Left lung (tissue), 10 donors: ENCODE results near the gene ZEB2. TPM values are rescaled to one million over a fixed set of nuclear protein-coding genes. Genes with fewer than 3 reads are reported as not detected.

Experiments
- ATAC-seq: fragments of 200-7000 bp; cut with Tn5 transposase; one replicate; pipeline ENCODE4 v1.9.1; 2020; ENCODE audit warnings: moderate library complexity
- DNase-seq, 4 donors: peaks; one replicate each; pipeline ENCODE4 v3.0.0-alpha.2; 2013 to 2020
- H3K27ac ChIP-seq, 2 donors: fragments of 200-600 bp; sonication (generic) in 1 of 2; one replicate each; pipeline versions ENCODE4 v1.5.0 to v1.8.0; 2020 to 2021
- H3K27me3 ChIP-seq, 2 donors: fragments of 200-600 bp; sonication (generic) in 1 of 2; one replicate each; pipeline versions ENCODE4 v1.5.0 to v1.8.0; 2020 to 2021
- H3K36me3 ChIP-seq, 2 donors: fragments of 200-600 bp; sonication (generic) in 1 of 2; one replicate each; pipeline versions ENCODE4 v1.5.0 to v1.8.0; 2020 to 2021
- H3K4me1 ChIP-seq, 2 donors: fragments of 200-600 bp; one replicate each; pipeline ENCODE4 v1.8.0; 2021
- H3K4me3 ChIP-seq, 2 donors: fragments of 200-600 bp; sonication (generic) in 1 of 2; one replicate each; pipeline versions ENCODE4 v1.5.0 to v1.8.0; 2020 to 2021; ENCODE audit warnings: mild to moderate bottlenecking in 1 of 2
- H3K9me3 ChIP-seq, 2 donors: fragments of 200-600 bp; sonication (generic) in 1 of 2; one replicate each; pipeline versions ENCODE4 v1.5.0 to v1.8.0; 2020 to 2021
- intact Hi-C, 2 donors: fragments of 100-400 bp; cut with DNase I; formaldehyde crosslinking; loops; one replicate each; pipeline versions ENCODE4 v1.11.2 to v1.14.2; 2022
- polyA plus RNA-seq, 6 donors: library from polyadenylated mRNA; unstranded; fragments of 120-200 nt; gene quantifications; one replicate each; pipeline ENCODE4 v1.2.1, GENCODE V29; 2013; ENCODE audit not compliant: insufficient read length in 6 of 6
- total RNA-seq, 2 donors: library from RNA; stranded (reverse); fragmentation: NEBNext Ultra II Directional; extraction: Animal tissue kit (Norgen Biotek cat#: 25700); gene quantifications; one replicate each; pipeline ENCODE4 v1.2.1, GENCODE V29; 2021
- TF ChIP-seq, protein P1 (sequence below), 2 donors: fragments of 200-600 bp; sonication (generic) in 1 of 2; IDR thresholded peaks; one replicate each; pipeline versions ENCODE4 v1.5.0 to v1.8.0; 2021; ENCODE audit warnings: antibody characterized with exemption in 2 of 2
- donor health status: DM: no; HTN: yes; CAD: no.
- donor health status: DM: no; HTN: no; CAD: no.

ZEB2 gene
- total and polyA plus RNA-seq, 8 donors = 141 to 292 (median 271) TPM

DNA sequence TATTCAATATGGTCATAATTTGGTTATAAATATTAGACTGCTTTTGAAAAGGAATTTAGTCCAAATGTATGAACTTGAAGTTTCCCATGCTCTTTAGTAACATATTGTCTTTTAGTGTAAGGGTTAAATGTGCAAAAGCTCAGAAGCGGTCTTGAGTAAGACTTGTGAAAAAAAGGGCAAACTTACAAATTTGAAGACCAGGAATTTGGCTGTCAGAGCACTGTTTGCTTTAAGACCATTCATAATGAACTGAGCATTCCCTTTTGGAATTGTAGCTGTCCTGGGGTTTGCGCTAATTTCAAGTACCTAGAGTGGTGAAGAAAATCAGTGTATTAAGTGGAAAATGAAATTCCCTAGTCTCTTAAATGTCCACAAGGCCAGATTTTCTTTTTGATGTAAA, 6.9 kb upstream of the ZEB2 start:
- peaks cover 5 to 29% of the 10 kb centered on the region in 2 donors for H3K27me3 ChIP-seq
- peak overlapping the region in 1 of 2 donors; percentile 33 for H3K27ac ChIP-seq
- H3K36me3 ChIP-seq = no peaks in the 10 kb centered on the region
- H3K9me3 ChIP-seq = no peaks in the 10 kb centered on the region
- H3K4me3 ChIP-seq = no peak overlapping the region
- no peak for DNase-seq
- TF ChIP-seq, protein P1, sequence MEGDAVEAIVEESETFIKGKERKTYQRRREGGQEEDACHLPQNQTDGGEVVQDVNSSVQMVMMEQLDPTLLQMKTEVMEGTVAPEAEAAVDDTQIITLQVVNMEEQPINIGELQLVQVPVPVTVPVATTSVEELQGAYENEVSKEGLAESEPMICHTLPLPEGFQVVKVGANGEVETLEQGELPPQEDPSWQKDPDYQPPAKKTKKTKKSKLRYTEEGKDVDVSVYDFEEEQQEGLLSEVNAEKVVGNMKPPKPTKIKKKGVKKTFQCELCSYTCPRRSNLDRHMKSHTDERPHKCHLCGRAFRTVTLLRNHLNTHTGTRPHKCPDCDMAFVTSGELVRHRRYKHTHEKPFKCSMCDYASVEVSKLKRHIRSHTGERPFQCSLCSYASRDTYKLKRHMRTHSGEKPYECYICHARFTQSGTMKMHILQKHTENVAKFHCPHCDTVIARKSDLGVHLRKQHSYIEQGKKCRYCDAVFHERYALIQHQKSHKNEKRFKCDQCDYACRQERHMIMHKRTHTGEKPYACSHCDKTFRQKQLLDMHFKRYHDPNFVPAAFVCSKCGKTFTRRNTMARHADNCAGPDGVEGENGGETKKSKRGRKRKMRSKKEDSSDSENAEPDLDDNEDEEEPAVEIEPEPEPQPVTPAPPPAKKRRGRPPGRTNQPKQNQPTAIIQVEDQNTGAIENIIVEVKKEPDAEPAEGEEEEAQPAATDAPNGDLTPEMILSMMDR (IDR thresholded peaks at IDR 0.05) = no peak
- peaks cover 0 to 31% of the 10 kb centered on the region in 2 donors for H3K4me1 ChIP-seq
- intact Hi-C loops = no loop called here
- ATAC-seq = no peak

DNA sequence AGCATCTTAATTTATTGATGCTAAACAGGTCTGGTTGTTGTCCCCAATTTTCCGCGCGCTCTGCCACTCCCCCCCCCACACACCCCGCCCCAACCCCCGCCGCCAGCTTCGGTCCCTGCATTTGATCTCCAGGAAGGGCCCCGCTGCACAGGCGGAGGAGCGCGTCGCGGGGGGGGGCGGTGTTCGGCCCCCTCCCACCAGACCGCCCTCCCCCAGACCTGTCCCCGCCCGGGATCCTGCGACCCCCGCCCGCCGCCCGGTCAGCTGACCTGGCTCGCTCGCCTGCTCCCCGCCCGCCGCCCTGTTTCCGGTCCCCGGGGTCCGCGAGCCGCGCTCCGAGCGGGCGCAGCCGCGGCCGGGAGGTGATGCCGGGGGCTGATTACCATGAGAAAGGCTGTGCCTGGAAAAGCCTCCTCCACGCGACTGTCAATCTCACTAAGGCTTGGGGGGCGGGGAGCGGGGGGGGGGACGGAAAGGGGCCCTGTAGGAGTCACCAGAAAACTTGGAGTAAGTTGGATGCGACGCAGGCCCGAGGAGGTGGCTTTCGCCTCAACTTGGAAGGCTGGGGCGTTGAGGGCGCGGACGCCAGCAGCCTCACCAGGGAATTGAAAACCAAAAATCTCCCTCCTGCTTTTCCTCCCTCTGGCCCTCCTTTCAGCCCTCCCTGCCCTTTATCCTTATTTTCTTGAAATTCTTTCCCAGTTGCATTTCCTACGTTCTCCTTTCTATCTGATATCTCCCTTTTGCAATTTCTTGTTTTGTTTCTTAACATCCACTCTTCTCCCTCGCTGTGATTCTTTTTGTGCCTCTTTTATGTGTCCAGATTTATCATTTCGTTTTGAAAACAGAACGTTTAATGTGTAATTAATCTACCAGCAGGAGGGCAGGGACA, 4.4 kb upstream of the ZEB2 start:
- no peaks in the 10 kb centered on the region for H3K36me3 ChIP-seq
- H3K9me3 ChIP-seq = no peaks in the 10 kb centered on the region
- TF ChIP-seq, protein P1 (IDR thresholded peaks at IDR 0.05) = no peak
- ATAC-seq = peak; percentile 46
- DNase-seq = peak in 3 of 4 donors; percentile 68 to 91 (median 75)
- H3K4me3 ChIP-seq = peak overlapping the region; percentile 24 to 49
- H3K4me1 ChIP-seq = peaks cover 0 to 43% of the 10 kb centered on the region in 2 donors
- H3K27ac ChIP-seq = peak overlapping the region; percentile 86 to 89
- H3K27me3 ChIP-seq = peaks cover 5 to 51% of the 10 kb centered on the region in 2 donors
- intact Hi-C loops = no loop called here

DNA sequence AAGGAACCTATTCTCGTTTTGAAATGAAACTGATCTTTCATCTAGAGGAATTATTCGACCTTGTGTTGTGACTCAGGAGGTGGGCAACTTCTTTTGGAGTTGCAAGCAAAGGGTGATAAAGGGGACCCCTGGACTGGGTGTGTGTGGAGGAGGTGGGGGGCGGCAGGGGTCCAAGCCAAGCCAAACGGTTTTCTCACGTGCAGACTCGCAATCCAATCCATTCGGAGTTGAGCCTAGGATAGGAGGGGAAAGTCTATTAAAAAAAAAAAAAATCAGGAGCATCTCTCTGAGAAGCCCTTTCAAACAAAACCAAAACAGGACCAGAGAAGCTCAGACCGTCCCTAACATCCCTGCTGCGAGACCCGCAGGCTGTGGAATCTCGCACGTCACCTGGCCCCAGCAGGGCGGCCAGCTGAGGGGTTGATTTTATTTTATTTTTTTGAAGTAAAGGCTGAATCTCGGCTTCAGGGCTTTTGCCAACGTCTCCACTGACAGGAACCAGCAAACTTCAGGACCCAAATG, 3.7 kb upstream of the ZEB2 start:
- intact Hi-C loops = no loop called here
- Histone ChIP-seq H3K4me1 (peaks cover 0 to 43% of the 10 kb centered on the region in 2 donors), H3K9me3 (no peaks in the 10 kb centered on the region), H3K4me3 (peak overlapping the region; percentile 24 to 49), H3K36me3 (no peaks in the 10 kb centered on the region), H3K27ac (peak overlapping the region; percentile 86 to 89), H3K27me3 (peaks cover 5 to 56% of the 10 kb centered on the region in 2 donors)
- ATAC-seq = no peak
- TF ChIP-seq, protein P1 (IDR thresholded peaks at IDR 0.05) = no peak
- peak in 1 of 4 donors; percentile 54 for DNase-seq

DNA sequence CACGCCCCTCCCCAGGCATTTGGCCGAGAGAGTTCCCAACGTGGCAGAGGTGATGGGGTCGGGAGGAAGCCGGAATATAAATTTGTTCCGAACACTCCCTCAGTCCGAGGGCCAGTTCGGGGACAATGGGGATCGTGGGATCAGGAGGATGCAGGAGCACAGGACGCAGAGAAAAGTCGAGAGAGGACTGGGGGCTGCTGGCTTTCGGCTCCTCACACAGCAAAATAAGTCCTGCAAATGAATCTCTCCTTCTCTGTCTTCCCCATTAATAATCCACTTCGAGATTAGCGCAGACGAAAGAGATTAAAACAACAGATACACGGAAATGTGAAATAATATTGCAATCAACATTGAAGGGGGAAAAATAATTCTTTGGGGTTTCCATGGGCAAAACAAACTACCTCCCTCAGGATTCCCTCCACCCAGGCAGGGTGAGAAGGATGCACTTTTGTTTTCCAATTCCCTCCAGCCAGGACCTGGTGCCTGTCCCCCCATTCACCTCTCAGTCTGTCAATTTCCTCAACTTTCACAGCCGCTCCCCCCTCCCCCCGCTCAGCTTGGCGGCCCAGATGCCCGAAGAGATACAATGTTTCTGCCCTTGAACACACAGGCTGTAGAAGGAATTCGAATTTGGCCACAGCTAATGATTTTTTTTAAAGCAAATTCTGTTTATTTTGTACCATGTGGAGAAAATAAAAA, 3.1 kb upstream of the ZEB2 start:
- H3K27me3 ChIP-seq = peaks cover 5 to 56% of the 10 kb centered on the region in 2 donors
- H3K9me3 ChIP-seq = no peaks in the 10 kb centered on the region
- ATAC-seq (no peak), DNase-seq (peak in 2 of 4 donors; percentile 60 to 81)
- H3K4me1 ChIP-seq = peaks cover 0 to 43% of the 10 kb centered on the region in 2 donors
- H3K36me3 ChIP-seq = no peaks in the 10 kb centered on the region
- intact Hi-C loops = no loop called here
- peak overlapping the region; percentile 24 to 49 for H3K4me3 ChIP-seq
- TF ChIP-seq, protein P1 (IDR thresholded peaks at IDR 0.05) = no peak
- peak overlapping the region; percentile 86 to 89 for H3K27ac ChIP-seq
